SK-N-SH treated with all-trans-retinoic acid at 6 μM for 48 hours (cell line): Measurements from ENCODE around the gene NHERF2.

Experiments
- ATAC-seq: fragments of 200-7000 bp; cut with Tn5 transposase; 3 replicates; pipeline ENCODE4 v1.9.1; 2020; ENCODE audit warnings: mild to moderate bottlenecking, moderate library complexity
- CSDC2 ChIP-seq: fragments of 250-450 bp; sonication (Bioruptor Pico); IDR thresholded peaks from 2 replicates; pipeline ENCODE4 v1.5.0; 2020; ENCODE audit warnings: mild to moderate bottlenecking, moderate library complexity
- GLIS3 ChIP-seq: fragments of 250-450 bp; sonication (Bioruptor Pico); IDR thresholded peaks from 2 replicates; pipeline ENCODE4 v1.5.0; 2020; ENCODE audit warnings: mild to moderate bottlenecking, moderate library complexity
- OSR1 ChIP-seq: fragments of 250-450 bp; sonication (Bioruptor Pico); IDR thresholded peaks from 2 replicates; pipeline ENCODE4 v1.8.0; 2022; ENCODE audit warnings: moderate library complexity, mild to moderate bottlenecking, inconsistent platforms
- RARB ChIP-seq: fragments of 250-450 bp; sonication (Bioruptor Pico); IDR thresholded peaks from 2 replicates; pipeline ENCODE4 v1.8.0; 2021; ENCODE audit warnings: mild to moderate bottlenecking, moderate library complexity
- TOX ChIP-seq: fragments of 250-450 bp; sonication (Bioruptor Pico); IDR thresholded peaks from 2 replicates; pipeline ENCODE4 v1.8.0; 2021; ENCODE audit warnings: mild to moderate bottlenecking, moderate library complexity, borderline replicate concordance
- ZNF70 ChIP-seq: fragments of 450-650 bp; formaldehyde crosslinking; IDR thresholded peaks from 2 replicates; pipeline ENCODE4 v1.5.0; 2020; ENCODE audit warnings: mild to moderate bottlenecking, moderate library complexity
- TF ChIP-seq, protein P1 (sequence below): fragments of 250-450 bp; sonication (Bioruptor Pico); IDR thresholded peaks from 2 replicates; pipeline ENCODE4 v1.5.0; 2020; ENCODE audit warnings: mild to moderate bottlenecking, moderate library complexity
- TF ChIP-seq, protein P2 (sequence below): fragments of 250-450 bp; sonication (Bioruptor Pico); IDR thresholded peaks from 2 replicates; pipeline ENCODE4 v1.5.1; 2021; ENCODE audit warnings: mild to moderate bottlenecking, moderate library complexity

Gene NHERF2

DNA sequence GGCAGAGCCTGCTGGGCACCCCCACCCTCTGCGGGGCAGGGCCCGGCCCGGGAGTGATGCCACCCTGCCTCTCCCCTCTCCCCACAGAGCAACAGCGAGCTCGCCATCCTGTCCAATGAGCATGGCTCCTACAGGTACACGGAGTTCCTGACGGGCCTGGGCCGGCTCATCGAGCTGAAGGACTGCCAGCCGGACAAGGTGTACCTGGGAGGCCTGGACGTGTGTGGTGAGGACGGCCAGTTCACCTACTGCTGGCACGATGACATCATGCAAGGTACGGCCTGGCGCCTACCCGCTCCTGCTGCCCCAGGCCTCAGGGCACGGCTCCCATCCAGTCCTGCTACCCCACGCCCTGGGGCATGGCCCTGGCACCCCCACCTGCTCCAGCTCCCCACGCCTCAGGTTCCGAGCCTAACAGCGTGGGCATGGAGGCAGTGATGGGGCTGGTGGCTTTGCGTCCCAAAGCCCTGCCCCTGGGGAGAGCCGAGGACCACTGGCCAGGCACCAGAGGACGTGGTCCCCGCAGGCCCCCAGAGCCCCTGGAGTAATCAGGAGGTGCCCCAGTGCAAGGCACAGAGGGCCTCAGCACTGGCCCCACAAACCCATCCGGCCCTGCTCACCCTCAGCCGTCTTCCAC, 59.5 kb downstream of the NHERF2 start (continued):
- TF ChIP-seq CSDC2 (CRISPR knock-in tag) (no peak), TOX (CRISPR knock-in tag) (no peak)

DNA sequence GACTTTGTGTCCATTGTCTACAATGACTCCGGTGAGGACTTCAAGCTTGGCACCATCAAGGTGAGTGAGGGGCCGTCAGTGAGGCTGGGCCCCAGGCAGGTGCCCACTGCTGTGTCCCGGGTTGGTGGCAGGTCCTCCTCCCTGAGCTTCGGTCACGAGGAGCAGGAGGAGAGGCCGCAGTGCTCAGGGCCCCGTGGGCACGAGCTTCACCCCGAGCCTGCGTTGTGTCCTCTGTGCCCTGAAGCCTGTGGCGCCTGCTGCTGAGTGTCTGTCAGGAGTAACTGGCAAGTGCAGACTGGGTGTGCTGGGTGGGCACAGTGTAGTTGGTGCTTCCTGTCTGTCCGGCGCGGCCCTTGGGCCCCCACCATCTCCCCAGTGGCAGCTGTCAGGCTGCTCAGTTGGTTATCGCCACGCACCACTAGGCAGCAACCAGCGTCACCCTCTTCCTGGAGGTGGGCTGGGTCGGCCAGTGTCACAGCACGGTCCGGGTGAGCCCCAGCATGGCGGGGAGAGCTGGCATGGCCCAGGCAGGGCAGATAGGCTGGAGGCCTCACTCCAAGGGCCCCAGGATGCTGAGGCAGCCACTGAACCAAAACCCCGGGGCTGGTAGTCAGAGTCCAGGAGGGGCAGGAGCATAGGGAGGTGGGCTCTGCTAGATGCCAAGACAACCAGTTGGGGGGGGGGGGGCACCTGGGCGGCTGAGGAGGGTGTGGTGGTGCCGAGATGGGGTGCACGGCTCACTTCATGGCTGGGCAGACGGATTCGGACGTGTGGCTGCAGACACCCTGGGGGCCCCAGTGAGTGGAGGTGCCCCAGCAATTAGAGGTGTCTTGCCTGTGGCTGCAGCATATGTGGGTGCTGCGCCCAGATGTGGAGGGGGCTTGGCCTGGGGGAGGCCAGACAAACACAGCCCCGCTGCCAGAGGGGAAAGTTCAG, 60.4 kb downstream of the NHERF2 start:
- ATAC-seq, result no peak
- TF ChIP-seq, protein P1, sequence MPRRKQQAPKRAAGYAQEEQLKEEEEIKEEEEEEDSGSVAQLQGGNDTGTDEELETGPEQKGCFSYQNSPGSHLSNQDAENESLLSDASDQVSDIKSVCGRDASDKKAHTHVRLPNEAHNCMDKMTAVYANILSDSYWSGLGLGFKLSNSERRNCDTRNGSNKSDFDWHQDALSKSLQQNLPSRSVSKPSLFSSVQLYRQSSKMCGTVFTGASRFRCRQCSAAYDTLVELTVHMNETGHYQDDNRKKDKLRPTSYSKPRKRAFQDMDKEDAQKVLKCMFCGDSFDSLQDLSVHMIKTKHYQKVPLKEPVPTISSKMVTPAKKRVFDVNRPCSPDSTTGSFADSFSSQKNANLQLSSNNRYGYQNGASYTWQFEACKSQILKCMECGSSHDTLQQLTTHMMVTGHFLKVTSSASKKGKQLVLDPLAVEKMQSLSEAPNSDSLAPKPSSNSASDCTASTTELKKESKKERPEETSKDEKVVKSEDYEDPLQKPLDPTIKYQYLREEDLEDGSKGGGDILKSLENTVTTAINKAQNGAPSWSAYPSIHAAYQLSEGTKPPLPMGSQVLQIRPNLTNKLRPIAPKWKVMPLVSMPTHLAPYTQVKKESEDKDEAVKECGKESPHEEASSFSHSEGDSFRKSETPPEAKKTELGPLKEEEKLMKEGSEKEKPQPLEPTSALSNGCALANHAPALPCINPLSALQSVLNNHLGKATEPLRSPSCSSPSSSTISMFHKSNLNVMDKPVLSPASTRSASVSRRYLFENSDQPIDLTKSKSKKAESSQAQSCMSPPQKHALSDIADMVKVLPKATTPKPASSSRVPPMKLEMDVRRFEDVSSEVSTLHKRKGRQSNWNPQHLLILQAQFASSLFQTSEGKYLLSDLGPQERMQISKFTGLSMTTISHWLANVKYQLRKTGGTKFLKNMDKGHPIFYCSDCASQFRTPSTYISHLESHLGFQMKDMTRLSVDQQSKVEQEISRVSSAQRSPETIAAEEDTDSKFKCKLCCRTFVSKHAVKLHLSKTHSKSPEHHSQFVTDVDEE (CRISPR knock-in tag), result no peak
- no peak for TF ChIP-seq OSR1 (CRISPR knock-in tag)
- TF ChIP-seq, all 23 proteins: peak for 0

DNA sequence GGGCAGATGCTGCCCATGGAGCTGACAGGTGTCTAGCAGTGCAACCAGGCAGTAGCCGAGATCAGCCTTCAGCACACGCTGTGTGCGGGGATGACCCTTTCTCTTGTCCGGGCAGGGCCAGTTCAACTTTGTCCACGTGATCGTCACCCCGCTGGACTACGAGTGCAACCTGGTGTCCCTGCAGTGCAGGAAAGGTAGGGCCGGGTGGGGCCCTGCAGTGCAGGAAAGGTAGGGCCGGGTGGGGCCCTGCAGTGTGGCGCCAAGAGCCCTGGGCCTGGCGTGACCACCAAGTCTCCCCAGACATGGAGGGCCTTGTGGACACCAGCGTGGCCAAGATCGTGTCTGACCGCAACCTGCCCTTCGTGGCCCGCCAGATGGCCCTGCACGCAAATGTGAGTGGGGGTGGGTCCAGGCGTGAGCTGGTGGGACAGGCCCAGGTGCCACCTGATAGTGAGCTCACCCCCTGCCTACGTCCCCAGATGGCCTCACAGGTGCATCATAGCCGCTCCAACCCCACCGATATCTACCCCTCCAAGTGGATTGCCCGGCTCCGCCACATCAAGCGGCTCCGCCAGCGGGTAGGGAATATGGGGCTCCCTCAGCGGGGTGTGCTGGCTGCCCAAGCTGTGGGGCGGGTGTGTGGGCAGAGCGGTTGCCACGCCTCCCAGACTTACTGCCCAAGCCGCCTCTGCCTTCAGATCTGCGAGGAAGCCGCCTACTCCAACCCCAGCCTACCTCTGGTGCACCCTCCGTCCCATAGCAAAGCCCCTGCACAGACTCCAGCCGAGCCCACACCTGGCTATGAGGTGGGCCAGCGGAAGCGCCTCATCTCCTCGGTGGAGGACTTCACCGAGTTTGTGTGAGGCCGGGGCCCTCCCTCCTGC, 61.3 kb downstream of the NHERF2 start:
- TF ChIP-seq RARB, result no peak
- TF ChIP-seq GLIS3 (CRISPR knock-in tag), result no peak
- no peak for TF ChIP-seq TOX (CRISPR knock-in tag)
- TF ChIP-seq ZNF70 (CRISPR knock-in tag), result no peak
- TF ChIP-seq, protein P2, sequence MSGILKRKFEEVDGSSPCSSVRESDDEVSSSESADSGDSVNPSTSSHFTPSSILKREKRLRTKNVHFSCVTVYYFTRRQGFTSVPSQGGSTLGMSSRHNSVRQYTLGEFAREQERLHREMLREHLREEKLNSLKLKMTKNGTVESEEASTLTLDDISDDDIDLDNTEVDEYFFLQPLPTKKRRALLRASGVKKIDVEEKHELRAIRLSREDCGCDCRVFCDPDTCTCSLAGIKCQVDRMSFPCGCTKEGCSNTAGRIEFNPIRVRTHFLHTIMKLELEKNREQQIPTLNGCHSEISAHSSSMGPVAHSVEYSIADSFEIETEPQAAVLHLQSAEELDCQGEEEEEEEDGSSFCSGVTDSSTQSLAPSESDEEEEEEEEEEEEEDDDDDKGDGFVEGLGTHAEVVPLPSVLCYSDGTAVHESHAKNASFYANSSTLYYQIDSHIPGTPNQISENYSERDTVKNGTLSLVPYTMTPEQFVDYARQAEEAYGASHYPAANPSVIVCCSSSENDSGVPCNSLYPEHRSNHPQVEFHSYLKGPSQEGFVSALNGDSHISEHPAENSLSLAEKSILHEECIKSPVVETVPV (CRISPR knock-in tag), result no peak
- no peak for TF ChIP-seq OSR1 (CRISPR knock-in tag)
- no peak for ATAC-seq
